ENCODE measurements around the gene FAM83G. TPM values are rescaled to one million over a fixed set of nuclear protein-coding genes. Genes with fewer than 3 reads are reported as not detected.

FAM83G gene
- total RNA-seq, 1 donor from 2014 or later: 12.9 TPM

- H3K9me3 Mint-ChIP-seq (ENCODE audit: unreplicated experiment): peaks cover under 1% of the 10 kb centered on the region
- Histone ChIP-seq H2AFZ (ENCODE audit: low read depth, low read length) (no peak within 1 kb of the TSS), H3K27me3 (ENCODE audit: insufficient read depth, low read length) (peaks cover 12% of the 10 kb centered on the region), H3K36me3 (ENCODE audit: insufficient read depth, low read length) (no peaks in the 10 kb centered on the region), H4K20me1 (ENCODE audit: insufficient read depth, low read length) (no peaks in the 10 kb centered on the region), H3K9me3 (ENCODE audit: insufficient read depth, low read depth, low read length) (no peaks in the 10 kb centered on the region), H3K4me2 (ENCODE audit: low read length) (no peak within 1 kb of the TSS), H3K4me3 (ENCODE audit: insufficient read depth, low read depth, low read length) (no peak within 1 kb of the TSS), H3K4me1 (ENCODE audit: insufficient read depth, low read length) (no peaks in the 10 kb centered on the region), H3K9ac (ENCODE audit: low read length) (no peak within 1 kb of the TSS), H3K79me2 (ENCODE audit: insufficient read depth, low read length) (no peaks in the 10 kb centered on the region), H3K27ac (ENCODE audit: low read depth, low read length) (no peak within 1 kb of the TSS)
- H3K36me3 Mint-ChIP-seq (ENCODE audit: low read depth, unreplicated experiment): no peaks in the 10 kb centered on the region
- no peak for TF ChIP-seq EZH2 (IDR thresholded peaks at IDR 0.05; ENCODE audit: insufficient read depth, low read length)
- TF ChIP-seq, protein P1, sequence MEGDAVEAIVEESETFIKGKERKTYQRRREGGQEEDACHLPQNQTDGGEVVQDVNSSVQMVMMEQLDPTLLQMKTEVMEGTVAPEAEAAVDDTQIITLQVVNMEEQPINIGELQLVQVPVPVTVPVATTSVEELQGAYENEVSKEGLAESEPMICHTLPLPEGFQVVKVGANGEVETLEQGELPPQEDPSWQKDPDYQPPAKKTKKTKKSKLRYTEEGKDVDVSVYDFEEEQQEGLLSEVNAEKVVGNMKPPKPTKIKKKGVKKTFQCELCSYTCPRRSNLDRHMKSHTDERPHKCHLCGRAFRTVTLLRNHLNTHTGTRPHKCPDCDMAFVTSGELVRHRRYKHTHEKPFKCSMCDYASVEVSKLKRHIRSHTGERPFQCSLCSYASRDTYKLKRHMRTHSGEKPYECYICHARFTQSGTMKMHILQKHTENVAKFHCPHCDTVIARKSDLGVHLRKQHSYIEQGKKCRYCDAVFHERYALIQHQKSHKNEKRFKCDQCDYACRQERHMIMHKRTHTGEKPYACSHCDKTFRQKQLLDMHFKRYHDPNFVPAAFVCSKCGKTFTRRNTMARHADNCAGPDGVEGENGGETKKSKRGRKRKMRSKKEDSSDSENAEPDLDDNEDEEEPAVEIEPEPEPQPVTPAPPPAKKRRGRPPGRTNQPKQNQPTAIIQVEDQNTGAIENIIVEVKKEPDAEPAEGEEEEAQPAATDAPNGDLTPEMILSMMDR (IDR thresholded peaks at IDR 0.05; ENCODE audit: insufficient read depth, low read depth, low read length): peak; percentile 20
- FAIRE-seq (no peak), DNase-seq (ENCODE audit: low read depth) (no peak)
- H3K27me3 Mint-ChIP-seq (ENCODE audit: low read depth, unreplicated experiment): peaks cover 25% of the 10 kb centered on the region
- no peaks in the 10 kb centered on the region for H3K4me1 Mint-ChIP-seq (ENCODE audit: low read depth, unreplicated experiment)
- H3K4me3 Mint-ChIP-seq (ENCODE audit: unreplicated experiment): no peak within 1 kb of the TSS
- peak within 1 kb of the TSS; percentile 26 for H3K27ac Mint-ChIP-seq (ENCODE audit: unreplicated experiment)
These were observed 52.4 kb downstream of the FAM83G start, which contains the start of gene SLC5A10 for GRCh38 chr17:18951941-18952842. Gene SLC5A10 (plus strand): TSS chr17:18952165. CDS start chr17:18952206, 41 bp downstream.

DNA sequence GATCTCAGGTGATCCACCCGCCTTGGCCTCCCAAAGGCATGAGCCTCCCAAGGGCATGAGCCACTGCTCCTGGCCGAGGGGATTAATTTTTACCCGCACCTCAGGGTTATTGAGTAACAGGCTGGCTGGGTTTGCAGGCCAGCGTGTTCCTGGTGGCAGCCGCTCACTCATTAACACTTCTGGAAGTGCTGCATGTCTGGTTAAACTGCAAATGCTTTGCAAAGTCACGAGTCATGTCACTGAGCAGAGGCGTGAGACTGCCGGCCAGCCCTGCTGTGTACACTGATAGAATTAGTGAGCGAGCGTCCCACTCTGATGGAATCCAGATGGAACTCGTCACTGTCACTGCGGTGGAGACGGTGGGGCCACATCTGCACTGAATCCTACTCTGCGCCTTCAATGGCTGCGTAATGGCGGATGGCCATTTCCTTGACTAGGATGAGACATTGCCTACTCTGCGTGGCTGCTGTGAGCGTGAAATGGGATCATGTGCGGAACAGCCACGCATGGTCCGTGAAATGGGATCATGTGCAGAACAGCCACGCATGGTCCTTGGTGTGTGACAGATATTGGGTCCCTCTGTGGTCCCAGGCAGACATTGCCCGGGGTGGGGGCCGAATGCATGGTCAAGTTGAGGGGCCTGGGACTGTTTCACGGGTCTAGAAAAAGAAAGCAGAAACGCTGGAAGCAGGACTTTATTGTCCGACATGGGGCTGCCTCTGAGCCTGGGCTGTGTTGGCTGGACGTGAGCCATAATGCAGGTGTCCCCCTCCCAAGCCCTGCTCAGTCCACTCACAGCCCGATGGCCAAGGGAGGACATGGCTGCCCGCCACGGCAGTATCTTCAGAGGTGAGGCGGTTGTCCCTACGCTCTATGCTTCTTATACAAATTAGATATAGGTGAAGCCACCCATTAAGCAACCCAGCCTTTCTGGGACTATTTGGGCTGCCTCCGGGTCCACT is 53.3 kb downstream of the FAM83G start:
- H3K4me3 ChIP-seq (ENCODE audit: insufficient read depth, low read depth, low read length): no peak overlapping the region
- DNase-seq (ENCODE audit: low read depth): no peak
- peak overlapping the region; percentile 26 for H3K27ac Mint-ChIP-seq (ENCODE audit: unreplicated experiment)

More for the DNA sequence above, 53.3 kb downstream of the FAM83G start:
- Mint-ChIP-seq H3K9me3 (ENCODE audit: unreplicated experiment) (peaks cover 1% of the 10 kb centered on the region), H3K4me3 (ENCODE audit: unreplicated experiment) (no peak overlapping the region), H3K4me1 (ENCODE audit: low read depth, unreplicated experiment) (peaks cover 3% of the 10 kb centered on the region), H3K27me3 (ENCODE audit: low read depth, unreplicated experiment) (peaks cover 28% of the 10 kb centered on the region), H3K36me3 (ENCODE audit: low read depth, unreplicated experiment) (no peaks in the 10 kb centered on the region)
- Histone ChIP-seq H3K36me3 (ENCODE audit: insufficient read depth, low read length) (no peaks in the 10 kb centered on the region), H3K4me2 (ENCODE audit: low read length) (no peak overlapping the region), H3K4me1 (ENCODE audit: insufficient read depth, low read length) (no peaks in the 10 kb centered on the region), H3K9me3 (ENCODE audit: insufficient read depth, low read depth, low read length) (no peaks in the 10 kb centered on the region), H4K20me1 (ENCODE audit: insufficient read depth, low read length) (no peaks in the 10 kb centered on the region), H3K27ac (ENCODE audit: low read depth, low read length) (no peak overlapping the region), H3K9ac (ENCODE audit: low read length) (no peak overlapping the region), H3K27me3 (ENCODE audit: insufficient read depth, low read length) (peaks cover 16% of the 10 kb centered on the region), H2AFZ (ENCODE audit: low read depth, low read length) (no peak overlapping the region), H3K79me2 (ENCODE audit: insufficient read depth, low read length) (no peaks in the 10 kb centered on the region)
- TF ChIP-seq, protein P1 (IDR thresholded peaks at IDR 0.05; ENCODE audit: insufficient read depth, low read depth, low read length): no peak
- TF ChIP-seq EZH2 (IDR thresholded peaks at IDR 0.05; ENCODE audit: insufficient read depth, low read length): no peak
- no peak for FAIRE-seq

Measured in astrocyte (in vitro differentiated cells and primary cell).